ENCODE measurements around the gene GTF2H4. TPM values are rescaled to one million over a fixed set of nuclear protein-coding genes. Genes with fewer than 3 reads are reported as not detected.
"Not testable (repeated sequence)": the region's sequence is repeated elsewhere in the genome, so short reads cannot be mapped to it uniquely, and the experiment has no call there.

GTF2H4 gene
- total RNA-seq, 1 experiment from 2014 or later = 33.9 TPM

DNA sequence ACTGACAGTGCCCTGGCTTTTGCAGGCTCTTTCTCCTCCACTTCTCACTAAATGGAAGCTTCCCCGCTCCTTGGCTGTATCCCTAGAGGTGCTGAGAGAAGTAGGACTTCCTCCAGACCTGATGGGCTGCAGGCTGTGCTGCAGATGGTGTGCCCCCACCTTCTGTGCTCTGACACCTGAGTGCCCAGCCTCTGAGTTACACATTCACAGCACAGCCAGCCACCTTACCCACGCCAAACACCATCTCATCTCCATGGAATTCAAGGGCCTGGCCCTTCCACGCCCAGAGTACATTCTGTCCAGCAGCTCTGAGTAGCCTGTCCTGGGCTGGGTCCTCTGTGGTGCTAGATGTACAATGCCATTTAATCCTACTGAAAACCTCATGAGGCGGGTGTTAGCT is 18.6 kb downstream of the GTF2H4 start:
- Mint-ChIP-seq H3K4me1 (ENCODE audit: insufficient read depth, unreplicated experiment) (peaks cover 45% of the 10 kb centered on the region), H3K9me3 (ENCODE audit: unreplicated experiment) (no peaks in the 10 kb centered on the region), H3K36me3 (ENCODE audit: insufficient read depth, unreplicated experiment) (peaks cover 27% of the 10 kb centered on the region), H3K4me3 (ENCODE audit: unreplicated experiment) (peak overlapping the region; percentile 42), H3K27me3 (ENCODE audit: insufficient read depth, unreplicated experiment) (no peaks in the 10 kb centered on the region), H3K27ac (ENCODE audit: low read depth, unreplicated experiment) (peak overlapping the region; percentile 95)
- TF ChIP-seq, protein P1, sequence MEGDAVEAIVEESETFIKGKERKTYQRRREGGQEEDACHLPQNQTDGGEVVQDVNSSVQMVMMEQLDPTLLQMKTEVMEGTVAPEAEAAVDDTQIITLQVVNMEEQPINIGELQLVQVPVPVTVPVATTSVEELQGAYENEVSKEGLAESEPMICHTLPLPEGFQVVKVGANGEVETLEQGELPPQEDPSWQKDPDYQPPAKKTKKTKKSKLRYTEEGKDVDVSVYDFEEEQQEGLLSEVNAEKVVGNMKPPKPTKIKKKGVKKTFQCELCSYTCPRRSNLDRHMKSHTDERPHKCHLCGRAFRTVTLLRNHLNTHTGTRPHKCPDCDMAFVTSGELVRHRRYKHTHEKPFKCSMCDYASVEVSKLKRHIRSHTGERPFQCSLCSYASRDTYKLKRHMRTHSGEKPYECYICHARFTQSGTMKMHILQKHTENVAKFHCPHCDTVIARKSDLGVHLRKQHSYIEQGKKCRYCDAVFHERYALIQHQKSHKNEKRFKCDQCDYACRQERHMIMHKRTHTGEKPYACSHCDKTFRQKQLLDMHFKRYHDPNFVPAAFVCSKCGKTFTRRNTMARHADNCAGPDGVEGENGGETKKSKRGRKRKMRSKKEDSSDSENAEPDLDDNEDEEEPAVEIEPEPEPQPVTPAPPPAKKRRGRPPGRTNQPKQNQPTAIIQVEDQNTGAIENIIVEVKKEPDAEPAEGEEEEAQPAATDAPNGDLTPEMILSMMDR (IDR thresholded peaks at IDR 0.05; ENCODE audit: unreplicated experiment) = no peak
- ChIA-PET POLR2A (interaction anchor here (0.6 to 4.1 kb wide), 25 partner anchors 9 to 309 kb away, joined by 3 to 36 read pairs (median 5); partner anchors contain the start of genes DDR1, GTF2H4, MRPS18B and VARS2), CTCF (interaction anchor here (0.7 to 21.4 kb wide), 12 partner anchors 9 to 182 kb away, joined by 3 to 749 read pairs (median 4); partner anchors contain the start of gene VARS2)
- peak; percentile 36 for DNase-seq (ENCODE audit: unreplicated experiment)
- BruUV-seq (replicated peaks) = no TSS peak
- intact Hi-C loops (cut with micrococcal nuclease) = no loop called here

DNA sequence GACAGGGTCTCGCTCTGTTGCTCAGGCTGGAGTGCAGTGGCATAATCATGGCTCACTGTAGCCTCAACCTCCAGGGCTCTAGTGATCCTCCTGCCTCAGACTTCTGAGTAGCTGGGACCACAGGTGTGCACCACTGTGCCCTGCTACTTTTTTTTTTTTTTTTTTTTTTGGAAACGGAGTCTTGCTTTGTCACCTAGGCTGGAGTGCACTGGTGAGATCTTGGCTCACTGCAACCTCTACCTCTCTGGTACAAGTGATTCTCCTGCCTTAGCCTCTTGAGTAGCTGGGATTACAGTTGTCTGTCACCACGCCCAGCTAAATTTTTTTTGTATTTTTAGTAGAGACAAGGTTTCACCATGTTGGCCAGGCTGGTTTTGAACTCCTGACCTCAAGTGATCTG is 19.1 kb downstream of the GTF2H4 start:
- H3K27me3 Mint-ChIP-seq (ENCODE audit: insufficient read depth, unreplicated experiment); intact Hi-C loops (cut with micrococcal nuclease); H3K9me3 Mint-ChIP-seq (ENCODE audit: unreplicated experiment); DNase-seq (ENCODE audit: unreplicated experiment): not testable (repeated sequence)
- H3K4me3 Mint-ChIP-seq (ENCODE audit: unreplicated experiment) = peak overlapping the region; percentile 42
- peaks cover 42% of the 10 kb centered on the region for H3K4me1 Mint-ChIP-seq (ENCODE audit: insufficient read depth, unreplicated experiment)
- ChIA-PET CTCF (interaction anchor here (0.7 to 21.4 kb wide), 10 partner anchors 8 to 151 kb away, joined by 3 to 749 read pairs (median 4); partner anchors contain the start of gene VARS2), POLR2A (interaction anchor here (0.6 to 4.1 kb wide), 24 partner anchors 8 to 309 kb away, joined by 3 to 36 read pairs (median 5); partner anchors contain the start of genes DDR1, GTF2H4, MRPS18B and VARS2)
- peaks cover 23% of the 10 kb centered on the region for H3K36me3 Mint-ChIP-seq (ENCODE audit: insufficient read depth, unreplicated experiment)
- peak overlapping the region; percentile 95 for H3K27ac Mint-ChIP-seq (ENCODE audit: low read depth, unreplicated experiment)
- BruUV-seq (replicated peaks) = TSS peak; percentile 76

DNA sequence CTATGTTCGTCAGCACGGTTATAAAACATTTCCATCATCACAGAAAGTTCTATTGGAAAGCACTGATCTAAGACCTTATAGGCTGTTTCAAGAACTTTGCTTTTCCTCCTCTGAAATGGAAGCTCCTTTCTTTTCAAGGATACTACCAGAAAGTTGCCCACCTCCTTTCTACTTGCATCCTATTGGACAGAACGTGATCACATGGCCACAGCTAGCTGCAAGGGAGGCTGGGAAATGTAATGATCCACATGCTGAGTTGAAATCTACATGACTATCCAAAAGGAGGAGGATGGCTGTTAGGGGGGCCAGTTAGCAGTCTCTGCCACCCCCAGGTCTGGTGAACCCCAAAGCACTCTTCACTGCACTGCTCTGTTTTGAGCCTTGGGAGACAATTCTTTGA is 20.7 kb downstream of the GTF2H4 start:
- DNase-seq (ENCODE audit: unreplicated experiment) = no peak
- peak overlapping the region; percentile 8 for H3K27ac Mint-ChIP-seq (ENCODE audit: low read depth, unreplicated experiment)
- TF ChIP-seq, protein P1 (IDR thresholded peaks at IDR 0.05; ENCODE audit: unreplicated experiment) = no peak
- H3K27me3 Mint-ChIP-seq (ENCODE audit: insufficient read depth, unreplicated experiment) = no peaks in the 10 kb centered on the region
- H3K36me3 Mint-ChIP-seq (ENCODE audit: insufficient read depth, unreplicated experiment) = peaks cover 10% of the 10 kb centered on the region
- BruUV-seq (replicated peaks) = no TSS peak
- POLR2A ChIA-PET = interaction anchor here (1.0 kb wide), 1 partner anchor 20 kb away, joined by 3 read pairs; the partner anchor contains the start of gene GTF2H4
- CTCF ChIA-PET = interaction anchor here (1.3 to 21.4 kb wide), 3 partner anchors 14 to 195 kb away, joined by 3 to 749 read pairs (median 71); partner anchors contain the start of gene VARS2
- intact Hi-C loops (cut with micrococcal nuclease) = no loop called here
- H3K4me3 Mint-ChIP-seq (ENCODE audit: unreplicated experiment) = no peak overlapping the region
- H3K9me3 Mint-ChIP-seq (ENCODE audit: unreplicated experiment) = no peaks in the 10 kb centered on the region
- peaks cover 34% of the 10 kb centered on the region for H3K4me1 Mint-ChIP-seq (ENCODE audit: insufficient read depth, unreplicated experiment)

DNA sequence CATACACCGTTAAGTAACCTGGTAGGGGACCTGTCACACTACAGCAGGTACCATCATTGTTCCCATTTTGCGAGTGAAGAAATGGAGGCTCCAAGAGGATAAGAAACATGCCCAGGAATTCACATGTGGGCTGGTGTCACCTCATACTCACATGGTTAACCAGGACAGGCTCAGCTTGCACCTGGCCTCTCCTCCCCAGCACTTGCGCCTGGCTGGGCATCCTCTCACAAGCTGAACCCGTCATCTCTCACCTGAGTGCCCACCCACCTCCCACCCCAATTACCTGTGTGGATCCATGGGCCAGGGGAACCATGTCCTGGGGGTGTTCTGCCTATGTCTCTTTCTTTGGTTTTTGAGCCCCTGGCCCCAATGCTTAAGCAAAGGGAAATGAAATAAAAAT is 22.5 kb downstream of the GTF2H4 start:
- Mint-ChIP-seq H3K4me3 (ENCODE audit: unreplicated experiment) (no peak overlapping the region), H3K4me1 (ENCODE audit: insufficient read depth, unreplicated experiment) (peaks cover 45% of the 10 kb centered on the region), H3K9me3 (ENCODE audit: unreplicated experiment) (no peaks in the 10 kb centered on the region), H3K27me3 (ENCODE audit: insufficient read depth, unreplicated experiment) (no peaks in the 10 kb centered on the region), H3K36me3 (ENCODE audit: insufficient read depth, unreplicated experiment) (peaks cover 10% of the 10 kb centered on the region), H3K27ac (ENCODE audit: low read depth, unreplicated experiment) (peak overlapping the region; percentile 70)
- TF ChIP-seq, protein P1 (IDR thresholded peaks at IDR 0.05; ENCODE audit: unreplicated experiment) = no peak
- intact Hi-C loops (cut with micrococcal nuclease) = no loop called here
- POLR2A ChIA-PET = interaction anchor here (0.9 kb wide), 1 partner anchor 15 kb away, joined by 3 read pairs; no protein-coding TSS in a partner anchor
- BruUV-seq (replicated peaks) = no TSS peak
- CTCF ChIA-PET = interaction anchor here (0.9 to 21.4 kb wide), 4 partner anchors 15 to 147 kb away, joined by 5 to 749 read pairs (median 38); partner anchors contain the start of gene VARS2
- DNase-seq (ENCODE audit: unreplicated experiment) = no peak

Measured in MCF 10A (cell line).